NCI-H1417 treated with DMSO at 0.1 percent for 48 hours (cell line): Measurements from ENCODE around the gene RXFP3.

Source experiments
- DNase-seq: peaks from one replicate; lab custom pipeline; 2025; lab: John Stamatoyannopoulos, UW

Gene RXFP3

DNA sequence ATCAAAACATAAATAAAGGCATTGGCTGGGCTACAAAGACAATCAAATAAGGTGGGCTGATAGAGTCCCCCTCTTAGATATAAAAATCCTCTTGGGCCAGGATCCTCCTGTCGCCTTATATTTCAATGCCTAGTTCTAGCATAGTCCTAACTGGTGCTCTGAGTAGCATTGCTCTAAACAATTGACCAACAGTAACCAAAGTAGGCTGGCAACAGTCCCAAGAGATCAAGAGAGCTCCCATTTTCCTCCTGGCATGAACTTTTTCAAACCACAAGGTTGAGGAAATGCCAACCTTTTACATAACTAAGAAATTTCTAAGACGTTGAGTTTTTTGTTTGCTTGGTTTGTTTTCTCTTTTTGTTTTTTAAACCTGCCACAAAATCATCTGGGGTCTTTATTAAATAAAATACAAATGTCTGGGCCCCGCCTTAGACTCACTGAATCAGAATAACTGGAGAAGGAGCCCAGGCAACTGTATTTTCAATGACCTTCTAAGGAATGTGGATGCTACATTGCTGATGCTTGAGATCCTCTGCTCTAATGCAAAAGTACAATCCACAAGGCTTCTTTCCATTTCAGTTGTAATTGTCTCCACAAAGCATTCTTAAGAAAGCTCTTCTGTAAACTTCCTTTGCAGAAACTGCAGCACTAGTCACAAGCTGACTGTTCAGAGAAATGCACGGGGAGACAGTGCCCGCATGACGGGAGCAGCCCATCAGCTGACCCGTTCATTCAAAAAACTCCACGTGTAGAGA lies 45.4 kb downstream of the RXFP3 start:
- DNase-seq: no peak

DNA sequence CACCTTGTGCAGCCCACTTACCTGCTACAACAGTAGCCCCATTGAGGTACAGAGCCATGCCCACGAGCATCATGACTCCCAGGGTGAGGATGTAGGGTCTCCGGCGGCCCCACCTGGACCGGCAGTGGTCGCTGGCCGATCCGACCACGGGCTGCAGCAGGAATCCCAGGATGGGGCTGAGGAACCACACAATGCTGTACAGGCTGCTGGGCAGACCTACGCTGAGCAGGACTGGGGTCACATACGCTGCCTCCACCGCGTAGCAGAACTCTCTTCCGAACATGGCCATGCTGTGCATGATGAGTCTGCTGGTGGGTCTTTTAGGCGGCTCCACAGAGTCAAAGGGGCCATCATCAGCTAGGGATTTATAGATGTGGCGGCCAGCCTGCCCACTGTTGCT lies 48.0 kb downstream of the RXFP3 start:
- DNase-seq: no peak

DNA sequence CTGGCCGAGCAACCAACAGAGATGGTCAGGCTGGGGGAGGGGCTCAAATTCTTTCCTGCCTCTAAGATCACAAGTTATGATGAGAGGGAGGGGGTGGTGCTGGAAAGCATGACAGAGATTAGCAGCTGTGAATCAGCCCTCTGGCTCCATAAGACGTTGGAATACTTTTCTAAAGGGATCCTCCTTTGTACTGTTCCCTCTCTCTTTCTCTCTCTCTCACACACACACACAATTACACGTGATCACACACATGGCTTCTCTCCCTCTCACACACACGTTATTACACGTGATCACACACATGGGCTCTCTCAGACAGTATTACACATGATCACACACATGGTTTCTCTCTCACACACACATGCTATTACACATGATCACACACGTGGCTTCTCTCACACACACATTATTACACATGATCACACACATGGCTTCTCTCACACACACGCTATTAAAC lies 48.5 kb downstream of the RXFP3 start, which contains the start of gene SLC45A2:
Gene SLC45A2, minus strand, starts transcription at position 23 of the 454 bp plus-strand sequence. CDS start 110 bp downstream, outside the sequence.
- DNase-seq: no peak

DNA sequence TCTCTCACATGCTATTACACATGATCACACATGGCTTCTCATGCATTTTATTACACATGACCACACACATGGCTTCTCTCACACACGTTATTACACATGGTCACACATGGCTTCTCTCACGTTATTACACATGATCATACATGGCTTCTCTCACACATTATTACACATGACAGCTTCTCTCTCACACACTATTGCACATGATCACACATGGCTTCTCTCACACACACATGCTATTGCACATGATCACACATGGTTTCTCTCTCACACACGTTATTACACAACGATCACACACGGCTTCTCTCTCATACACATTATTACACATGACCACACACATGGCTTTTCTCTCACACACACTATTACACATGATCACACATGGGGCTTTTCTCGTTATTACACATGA lies 49.3 kb downstream of the RXFP3 start:
- DNase-seq: no peak
